DND-41 (cell line): ENCODE results near the gene OR10A5.

ENCODE experiments used
- ATAC-seq: fragments of 200-7000 bp; cut with Tn5 transposase; 3 replicates; pipeline ENCODE4 v1.9.1; 2021; ENCODE audit warnings: low read depth; ENCODE audit not compliant: insufficient read depth
- DNase-seq: peaks from one replicate; pipeline ENCODE4 v3.0.0-alpha.2; 2020
- H2AFZ ChIP-seq: 2 replicates; pipeline ENCODE4 v1.6.0; 2012; ENCODE audit warnings: low read depth, low read length
- H3K27ac ChIP-seq: 2 replicates; pipeline ENCODE4 v1.5.1; 2012; ENCODE audit warnings: low read length, inconsistent platforms
- H3K27me3 ChIP-seq: fragments of 200-600 bp; sonication (generic); 2 replicates; pipeline ENCODE4 v1.6.0; 2012; ENCODE audit warnings: low read length, mild to moderate bottlenecking, inconsistent platforms; ENCODE audit not compliant: insufficient read depth, poor library complexity
- H3K36me3 ChIP-seq: 2 replicates; pipeline ENCODE4 v1.5.1; 2012; ENCODE audit warnings: low read length, inconsistent platforms; ENCODE audit not compliant: insufficient read depth
- H3K4me1 ChIP-seq: 2 replicates; pipeline ENCODE4 v1.5.1; 2012; ENCODE audit warnings: mild to moderate bottlenecking, low read length; ENCODE audit not compliant: insufficient read depth
- H3K4me2 ChIP-seq: 2 replicates; pipeline ENCODE4 v1.6.0; 2012; ENCODE audit warnings: mild to moderate bottlenecking, moderate library complexity, low read length, inconsistent platforms; ENCODE audit not compliant: insufficient read depth
- H3K4me3 ChIP-seq, 2 experiments: fragments of 200-600 bp in 1 of 2; shearing (Covaris generic) in 1 of 2; 2 replicates each; pipeline ENCODE4 v1.5.1; 2012 to 2016; ENCODE audit warnings: inconsistent platforms in 2 of 2, low read length in 2 of 2, mild to moderate bottlenecking in 2 of 2, low read depth in 1 of 2, moderate library complexity in 1 of 2
- H3K79me2 ChIP-seq: 2 replicates; pipeline ENCODE4 v1.6.0; 2012; ENCODE audit warnings: low read length, inconsistent platforms; ENCODE audit not compliant: insufficient read depth
- H3K9ac ChIP-seq: 2 replicates; pipeline ENCODE4 v1.6.0; 2012; ENCODE audit warnings: low read depth, mild to moderate bottlenecking, inconsistent platforms, low read length, moderate library complexity
- H3K9me3 ChIP-seq: 2 replicates; pipeline ENCODE4 v1.5.1; 2012; ENCODE audit warnings: low read length, moderate library complexity, mild to moderate bottlenecking, inconsistent platforms; ENCODE audit not compliant: insufficient read depth, severe bottlenecking
- H4K20me1 ChIP-seq: 2 replicates; pipeline ENCODE4 v1.6.0; 2012; ENCODE audit warnings: low read length; ENCODE audit not compliant: insufficient read depth
- EZH2 ChIP-seq: IDR thresholded peaks from 3 replicates; pipeline ENCODE4 v1.6.1; 2012; ENCODE audit warnings: borderline replicate concordance, low read depth, mild to moderate bottlenecking, moderate library complexity, low read length, inconsistent platforms; ENCODE audit not compliant: severe bottlenecking
- TF ChIP-seq, protein P1 (sequence below): IDR thresholded peaks from 2 replicates; pipeline ENCODE4 v1.5.1; 2012; ENCODE audit warnings: borderline replicate concordance, low read length, moderate library complexity, mild to moderate bottlenecking; ENCODE audit not compliant: poor library complexity, severe bottlenecking; ENCODE audit errors: extremely low read depth

The OR10A5 gene

DNA sequence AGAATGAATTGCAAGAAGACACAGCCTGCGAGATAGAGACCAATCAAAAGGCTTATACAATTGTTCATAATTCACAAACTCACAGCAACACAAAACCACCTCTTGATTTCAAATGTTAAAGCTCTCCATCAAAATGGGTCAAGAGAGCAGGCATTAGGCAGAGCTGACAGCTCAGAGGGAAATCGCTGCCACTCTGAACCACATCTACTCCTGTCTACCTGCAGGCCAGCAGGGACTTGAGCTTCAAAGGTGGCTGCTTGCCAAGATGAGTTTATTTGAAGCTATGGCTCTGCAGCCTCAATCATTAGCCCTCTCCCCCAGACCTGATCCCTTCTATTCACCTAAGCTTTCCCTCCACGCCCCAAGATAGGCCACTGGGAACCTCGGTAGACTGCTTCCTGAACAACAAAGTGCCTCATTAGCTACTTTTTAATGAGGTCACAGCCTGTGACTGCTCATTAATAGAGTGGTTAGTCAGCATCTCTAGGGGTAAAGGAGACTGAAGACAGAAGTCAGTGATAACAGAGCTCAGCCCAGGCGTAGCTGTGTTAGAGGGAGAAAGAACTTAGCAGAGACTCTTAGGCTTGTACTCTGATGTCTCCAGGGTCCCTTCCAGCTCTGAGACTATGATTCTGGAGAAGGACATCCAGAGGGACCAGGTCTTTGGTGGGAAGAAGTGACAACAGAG is 21.2 kb upstream of the OR10A5 start:
- H3K4me1 ChIP-seq: no peaks in the 10 kb centered on the region

DNA sequence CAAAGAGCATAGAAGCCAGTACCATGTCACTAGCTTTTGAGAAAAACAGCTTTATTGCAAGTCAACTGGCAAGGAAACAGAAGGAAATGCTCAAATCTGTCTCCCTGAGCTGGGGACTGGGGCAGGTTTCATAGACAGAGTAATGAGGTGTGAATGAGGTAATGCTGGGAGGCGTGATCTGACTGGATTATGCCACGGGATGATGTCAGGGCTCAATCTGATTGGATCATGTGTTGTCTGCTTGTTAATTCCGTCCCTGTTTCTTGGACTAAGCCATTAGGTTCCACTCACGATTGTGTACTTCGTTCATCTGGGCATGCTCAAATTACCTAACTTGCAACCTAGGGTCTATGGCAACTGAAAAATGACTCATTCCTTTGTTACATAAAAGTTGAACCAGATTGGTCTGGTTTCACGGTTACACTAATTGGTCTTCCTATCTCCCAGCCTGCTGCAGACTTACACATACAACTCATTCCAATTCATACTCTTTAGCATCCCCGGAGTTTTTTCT is 20.2 kb upstream of the OR10A5 start:
- Histone ChIP-seq H3K4me2 (no peak overlapping the region), H2AFZ (no peak overlapping the region), H3K4me3 (no peak overlapping the region), H3K36me3 (no peaks in the 10 kb centered on the region), H4K20me1 (no peaks in the 10 kb centered on the region), H3K27ac (no peak overlapping the region), H3K4me1 (no peaks in the 10 kb centered on the region), H3K79me2 (no peaks in the 10 kb centered on the region), H3K27me3 (no peaks in the 10 kb centered on the region), H3K9ac (no peak overlapping the region), H3K9me3 (no peaks in the 10 kb centered on the region)
- TF ChIP-seq EZH2: no peak
- TF ChIP-seq, protein P1, sequence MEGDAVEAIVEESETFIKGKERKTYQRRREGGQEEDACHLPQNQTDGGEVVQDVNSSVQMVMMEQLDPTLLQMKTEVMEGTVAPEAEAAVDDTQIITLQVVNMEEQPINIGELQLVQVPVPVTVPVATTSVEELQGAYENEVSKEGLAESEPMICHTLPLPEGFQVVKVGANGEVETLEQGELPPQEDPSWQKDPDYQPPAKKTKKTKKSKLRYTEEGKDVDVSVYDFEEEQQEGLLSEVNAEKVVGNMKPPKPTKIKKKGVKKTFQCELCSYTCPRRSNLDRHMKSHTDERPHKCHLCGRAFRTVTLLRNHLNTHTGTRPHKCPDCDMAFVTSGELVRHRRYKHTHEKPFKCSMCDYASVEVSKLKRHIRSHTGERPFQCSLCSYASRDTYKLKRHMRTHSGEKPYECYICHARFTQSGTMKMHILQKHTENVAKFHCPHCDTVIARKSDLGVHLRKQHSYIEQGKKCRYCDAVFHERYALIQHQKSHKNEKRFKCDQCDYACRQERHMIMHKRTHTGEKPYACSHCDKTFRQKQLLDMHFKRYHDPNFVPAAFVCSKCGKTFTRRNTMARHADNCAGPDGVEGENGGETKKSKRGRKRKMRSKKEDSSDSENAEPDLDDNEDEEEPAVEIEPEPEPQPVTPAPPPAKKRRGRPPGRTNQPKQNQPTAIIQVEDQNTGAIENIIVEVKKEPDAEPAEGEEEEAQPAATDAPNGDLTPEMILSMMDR: no peak
- ATAC-seq (no peak), DNase-seq (no peak)

More for the DNA sequence above, 21.2 kb upstream of the OR10A5 start:
- no peaks in the 10 kb centered on the region for H3K79me2 ChIP-seq
- TF ChIP-seq EZH2: no peak
- TF ChIP-seq, protein P1: no peak
- H3K9ac ChIP-seq: no peak overlapping the region
- H3K36me3 ChIP-seq: no peaks in the 10 kb centered on the region
- no peaks in the 10 kb centered on the region for H3K27me3 ChIP-seq
- H2AFZ ChIP-seq: no peak overlapping the region
- H3K4me2 ChIP-seq: no peak overlapping the region
- no peak overlapping the region for H3K4me3 ChIP-seq
- H3K9me3 ChIP-seq: peaks cover under 1% of the 10 kb centered on the region
- no peak for DNase-seq
- ATAC-seq: no peak
- H3K27ac ChIP-seq: no peak overlapping the region
- no peaks in the 10 kb centered on the region for H4K20me1 ChIP-seq

DNA sequence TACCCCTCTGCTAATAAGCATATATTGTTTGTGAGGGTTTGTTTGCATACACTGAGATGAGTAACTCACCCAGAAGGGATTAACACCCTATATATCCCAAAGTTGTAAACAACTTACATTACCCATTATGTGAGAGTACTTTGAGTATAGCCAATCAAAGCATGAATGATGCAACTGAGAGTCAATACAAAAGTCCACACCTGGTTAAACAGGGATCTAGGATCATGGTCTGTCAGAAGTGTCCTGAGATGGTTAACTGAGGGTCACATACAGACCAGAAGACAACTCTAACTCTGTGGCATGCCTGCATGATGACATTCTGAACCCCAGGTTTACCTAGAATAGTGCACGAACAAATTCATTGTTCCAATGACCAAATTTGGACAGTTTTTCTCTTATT is 17.4 kb upstream of the OR10A5 start:
- no peaks in the 10 kb centered on the region for H3K27me3 ChIP-seq
- DNase-seq: no peak
- H3K9ac ChIP-seq: no peak overlapping the region
- TF ChIP-seq, protein P1: no peak
- TF ChIP-seq EZH2: no peak
- no peak overlapping the region for H2AFZ ChIP-seq
- H3K4me3 ChIP-seq: no peak overlapping the region
- no peaks in the 10 kb centered on the region for H4K20me1 ChIP-seq
- H3K4me2 ChIP-seq: no peak overlapping the region
- no peaks in the 10 kb centered on the region for H3K79me2 ChIP-seq
- H3K4me1 ChIP-seq: no peaks in the 10 kb centered on the region
- H3K27ac ChIP-seq: no peak overlapping the region
- ATAC-seq: no peak
- H3K9me3 ChIP-seq: no peaks in the 10 kb centered on the region
- no peaks in the 10 kb centered on the region for H3K36me3 ChIP-seq

DNA sequence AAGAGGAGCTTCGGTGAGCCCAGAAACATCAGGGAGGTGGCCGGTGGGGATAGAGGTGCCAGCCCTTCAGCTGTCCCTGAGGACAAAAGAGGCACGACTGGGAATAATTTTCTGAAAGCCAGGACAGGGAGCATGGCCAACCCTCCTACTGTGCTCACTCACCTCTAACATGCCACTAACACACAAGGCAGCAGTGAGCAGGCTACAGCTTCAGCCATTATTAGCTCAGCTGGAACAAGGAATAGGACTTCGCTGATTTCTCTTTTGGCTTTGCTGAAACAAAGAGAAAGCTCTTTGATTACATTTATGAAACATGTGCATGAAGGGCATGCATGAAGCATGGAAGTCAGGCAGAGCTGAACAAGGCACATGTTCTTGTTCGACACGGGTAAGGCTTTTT is 12.1 kb upstream of the OR10A5 start:
- H3K9ac ChIP-seq: no peak overlapping the region
- no peaks in the 10 kb centered on the region for H4K20me1 ChIP-seq
- H3K4me3 ChIP-seq: no peak overlapping the region
- no peaks in the 10 kb centered on the region for H3K4me1 ChIP-seq
- H3K4me2 ChIP-seq: no peak overlapping the region
- H3K79me2 ChIP-seq: no peaks in the 10 kb centered on the region
- DNase-seq: no peak
- no peak for TF ChIP-seq EZH2
- TF ChIP-seq, protein P1: no peak
- H2AFZ ChIP-seq: no peak overlapping the region
- no peak overlapping the region for H3K27ac ChIP-seq
- ATAC-seq: no peak
- H3K27me3 ChIP-seq: no peaks in the 10 kb centered on the region
- no peaks in the 10 kb centered on the region for H3K9me3 ChIP-seq
- no peaks in the 10 kb centered on the region for H3K36me3 ChIP-seq
